HG03521 (cell line): ENCODE data around the gene TMC2.

Experiments used
- ATAC-seq: cut with Tn5 transposase; IDR thresholded peaks from one replicate; pipeline ENCODE4 v1.9.1; 2021; ENCODE audit warnings: mild to moderate bottlenecking, moderate library complexity; ENCODE audit not compliant: unreplicated experiment

Gene TMC2

DNA sequence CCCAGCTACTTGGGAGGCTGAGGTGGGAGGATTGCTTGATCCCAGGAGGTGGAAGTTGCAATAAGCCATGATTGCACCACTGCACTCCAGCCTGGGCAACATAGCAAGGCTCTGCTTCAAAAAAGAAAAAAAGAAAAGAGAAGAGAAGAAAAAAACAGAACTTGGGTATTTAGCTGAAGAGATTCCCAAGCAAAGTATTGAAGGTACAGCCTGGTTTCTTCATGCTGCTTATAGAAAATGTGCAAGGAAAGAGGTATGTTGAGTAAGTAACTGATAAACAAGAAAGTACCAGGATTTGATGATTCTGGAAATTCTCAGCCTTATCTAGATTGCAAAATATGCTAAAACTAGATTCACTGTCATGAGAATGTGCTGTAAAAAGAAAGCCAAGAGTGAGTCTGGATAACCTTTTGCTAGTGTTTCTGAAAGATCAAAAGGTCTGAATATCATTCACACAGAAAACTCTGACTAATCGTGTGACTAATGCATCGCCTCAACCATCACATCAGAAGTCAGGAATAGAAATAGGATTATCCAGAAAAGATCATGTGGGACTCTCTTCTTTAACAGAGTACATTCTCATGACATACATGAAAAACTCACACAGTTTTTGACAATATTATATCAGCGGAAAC lies 83.7 kb downstream of the TMC2 start:
- no peak for ATAC-seq

DNA sequence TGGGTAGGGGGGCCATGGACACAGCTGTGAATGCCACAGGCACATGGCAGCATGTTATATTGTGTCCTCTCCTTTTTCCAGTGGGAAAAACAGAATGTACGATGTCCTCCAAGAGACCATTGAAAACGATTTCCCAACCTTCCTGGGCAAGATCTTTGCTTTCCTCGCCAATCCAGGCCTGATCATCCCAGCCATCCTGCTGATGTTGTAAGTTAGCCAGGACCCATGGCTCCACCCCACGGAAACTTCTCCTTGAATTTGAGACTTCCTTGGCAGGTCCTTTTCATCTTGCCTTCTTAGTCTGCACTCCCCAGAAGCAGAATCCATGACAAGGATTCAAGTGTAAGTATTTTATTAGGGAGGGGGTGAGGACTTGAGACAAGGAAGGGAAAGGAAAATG lies 87.8 kb downstream of the TMC2 start:
- ATAC-seq, result no peak

DNA sequence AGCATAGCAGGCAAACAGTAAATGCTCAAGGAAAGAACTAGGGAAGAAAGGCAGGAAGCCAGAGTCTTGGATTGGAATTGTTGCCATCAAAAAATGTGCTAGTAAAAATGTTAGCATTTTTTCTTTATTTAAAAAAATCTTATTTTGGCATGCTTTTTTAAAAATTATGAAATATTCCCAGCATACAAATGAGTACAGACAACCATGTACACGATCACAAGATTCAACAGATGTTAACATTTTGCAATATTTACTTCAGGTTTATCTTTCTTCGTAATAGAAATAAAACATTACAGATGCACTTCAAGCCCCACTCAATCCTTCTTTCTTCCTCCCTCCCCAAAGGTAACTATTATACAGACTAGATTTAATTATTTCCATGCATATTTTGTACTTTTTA lies 88.7 kb downstream of the TMC2 start:
- no peak for ATAC-seq

DNA sequence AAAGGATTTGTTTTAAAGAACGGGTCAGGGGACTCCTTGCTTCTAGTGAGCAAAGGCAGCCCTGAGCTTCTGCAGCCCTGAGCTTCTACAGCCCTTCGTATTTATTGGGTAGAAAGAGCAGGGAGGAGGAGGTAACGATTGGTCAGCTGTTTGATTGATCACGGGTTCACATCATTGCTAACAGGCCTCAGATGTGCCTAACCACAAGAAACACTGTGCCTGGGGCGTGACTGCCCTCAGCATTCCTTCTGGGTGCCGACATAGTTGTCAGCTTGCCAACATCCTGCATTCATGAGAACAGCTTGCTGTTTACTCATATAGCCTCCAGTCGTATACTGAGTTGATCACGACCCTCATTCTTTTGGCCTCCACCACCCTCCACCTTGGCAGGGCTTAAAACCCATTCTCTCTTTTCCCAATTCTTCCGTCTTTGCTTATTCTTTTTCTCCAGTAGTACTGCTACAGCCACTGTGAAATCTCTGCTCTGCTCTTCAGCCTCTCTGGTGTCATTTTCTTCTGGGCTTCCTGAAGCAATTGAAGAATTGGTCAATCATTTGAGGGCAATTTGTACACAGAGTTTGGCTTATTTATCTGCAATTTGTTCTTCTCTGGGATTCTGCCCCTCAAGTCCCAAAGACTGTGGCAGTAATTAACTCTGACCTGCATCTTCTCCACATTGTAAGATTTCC lies 90.6 kb downstream of the TMC2 start:
- no peak for ATAC-seq

GRCh38 chr20:2631228-2631627 lies 94.9 kb downstream of the TMC2 start:
- ATAC-seq, result no peak

GRCh38 chr20:2633381-2633780 lies 97.0 kb downstream of the TMC2 start:
- ATAC-seq, result no peak

- ATAC-seq, result no peak
Measured at GRCh38 chr20:2637246-2637645, 100.9 kb downstream of the TMC2 start.

DNA sequence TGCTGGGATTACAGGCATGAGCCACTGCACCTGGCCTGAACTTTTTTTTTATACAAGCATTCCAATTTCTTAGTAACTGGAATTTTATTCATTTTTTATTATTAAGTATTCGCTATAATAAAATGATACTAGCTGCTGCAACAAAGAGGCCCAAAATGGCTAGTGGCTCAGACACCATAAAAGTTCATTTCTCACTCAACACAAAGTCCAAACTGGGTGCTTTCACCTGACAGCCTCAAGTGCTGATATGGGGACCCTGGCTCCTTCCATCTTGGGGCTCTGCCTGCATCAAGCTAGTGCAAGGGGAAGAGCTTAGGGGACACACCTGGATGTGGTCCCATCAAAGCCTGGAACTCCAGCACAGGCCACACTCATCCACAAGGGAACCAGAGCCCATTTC lies 103.9 kb downstream of the TMC2 start:
- ATAC-seq, result no peak

- ATAC-seq, result no peak
Measured at GRCh38 chr20:2640899-2641298, 104.5 kb downstream of the TMC2 start.

DNA sequence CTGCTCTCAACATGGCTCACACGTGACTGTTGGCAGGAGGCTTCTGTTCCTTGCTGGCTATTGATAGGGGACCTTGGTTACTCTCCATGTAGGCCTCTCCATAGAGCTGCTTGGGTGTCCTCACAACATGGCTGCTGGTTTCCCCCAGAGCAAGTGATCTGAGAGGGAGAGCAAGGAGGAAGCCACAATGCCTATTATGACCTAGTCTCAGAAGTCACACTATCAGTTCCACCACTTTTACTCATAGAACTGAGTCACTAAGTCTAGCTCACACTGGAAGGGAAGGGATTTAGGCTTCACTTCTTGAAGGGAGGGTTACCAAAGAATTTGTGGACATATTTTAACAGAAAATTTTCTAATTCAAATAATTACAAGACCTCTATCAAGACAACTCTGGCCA lies 107.3 kb downstream of the TMC2 start:
- ATAC-seq, result no peak

DNA sequence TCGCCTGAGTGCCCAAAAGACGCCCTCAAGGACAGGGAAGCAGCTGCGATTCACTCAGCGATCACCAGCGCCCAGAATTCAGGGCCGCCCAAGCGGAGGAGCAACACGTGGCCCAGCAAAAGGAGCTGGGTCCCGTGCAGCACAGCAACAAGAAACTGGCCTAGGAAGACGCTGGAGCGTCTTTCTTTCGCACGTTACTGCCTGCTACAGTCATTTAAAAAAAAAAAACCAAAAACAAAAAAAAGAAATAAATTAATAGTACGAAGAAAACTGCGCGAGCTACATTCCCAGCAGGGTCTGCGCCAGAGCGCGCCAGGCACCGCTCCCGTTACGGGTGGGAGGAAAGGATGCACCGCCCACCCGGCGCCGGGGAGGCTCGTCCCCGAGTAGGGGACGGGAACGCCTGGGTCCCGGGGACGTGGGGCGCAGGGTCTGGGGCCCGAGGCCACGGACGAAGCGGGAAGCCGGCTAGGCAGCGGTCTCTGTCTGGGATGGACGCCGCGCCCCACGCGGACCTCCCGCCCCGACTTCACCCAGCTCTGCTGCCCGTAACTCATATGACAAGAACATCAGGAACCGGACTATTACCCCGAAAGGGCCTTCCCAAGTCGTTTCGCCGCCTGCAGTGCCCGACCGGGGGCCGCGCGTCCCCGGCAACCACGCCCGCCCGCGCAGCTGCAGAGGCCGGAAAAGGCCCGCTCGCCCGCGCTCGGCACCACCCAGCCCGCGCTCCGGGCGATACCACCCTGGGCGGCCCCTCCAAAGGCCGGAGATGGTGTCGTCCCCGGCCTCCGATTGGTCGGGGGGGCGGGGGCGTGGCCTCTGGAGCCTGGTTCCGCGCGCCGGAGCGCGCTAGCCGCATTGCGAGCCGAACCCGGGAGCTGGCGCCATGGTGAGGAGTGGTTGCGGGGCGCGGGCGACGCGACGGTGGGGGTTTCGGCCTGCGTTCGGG lies 115.7 kb downstream of the TMC2 start, which contains the start of gene NOP56:
Gene NOP56 (plus strand): TSS at position 861 of the 952 bp plus-strand sequence. CDS start 29 bp downstream, at position 890.
- ATAC-seq, result peak; percentile 84

- ATAC-seq, result peak; percentile 35
Measured at GRCh38 chr20:2652724-2653555, 116.6 kb downstream of the TMC2 start.

DNA sequence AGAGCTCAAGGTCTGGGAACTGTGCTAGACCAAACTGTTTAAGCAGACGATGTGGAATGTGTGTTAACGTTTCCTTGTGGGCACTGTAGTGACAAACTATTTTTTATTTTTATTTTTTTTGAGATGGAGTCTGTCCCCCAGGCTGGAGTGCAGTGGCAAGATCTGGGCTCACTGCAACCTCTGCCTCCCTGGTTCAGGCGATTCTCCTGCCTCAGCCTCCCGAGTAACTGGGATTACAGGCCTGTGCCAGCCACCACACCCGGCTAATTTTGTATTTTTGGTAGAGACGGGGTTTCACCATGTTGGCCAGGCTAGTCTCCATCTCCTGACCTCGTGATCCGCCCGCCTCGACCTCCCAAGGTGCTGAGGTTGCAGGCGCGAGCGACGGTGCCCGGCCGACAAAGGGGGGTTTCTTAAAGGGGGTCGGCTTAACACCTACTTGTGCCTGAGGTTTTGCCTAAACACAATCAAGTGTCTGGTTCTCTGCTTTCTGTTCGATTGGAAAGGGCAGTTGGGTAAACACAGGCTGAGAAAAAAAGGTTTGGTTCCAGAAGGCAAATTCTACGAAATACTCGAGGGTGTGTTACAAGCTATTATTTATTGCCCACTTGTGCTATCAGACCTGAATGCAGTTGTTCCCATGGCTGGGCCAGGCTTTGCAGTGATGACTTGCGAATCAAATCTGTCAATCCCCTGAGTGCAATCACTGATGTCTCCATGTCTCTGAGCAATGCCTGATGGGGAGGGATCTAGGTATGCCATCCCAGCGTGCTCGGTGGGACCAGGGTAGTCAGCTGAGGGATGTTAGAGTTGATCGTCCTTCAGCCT lies 117.4 kb downstream of the TMC2 start:
- no peak for ATAC-seq

- ATAC-seq, result no peak
Measured at GRCh38 chr20:2654384-2654822, 118.0 kb downstream of the TMC2 start.

- no peak for ATAC-seq
Measured at GRCh38 chr20:2654831-2655230, 118.5 kb downstream of the TMC2 start.

DNA sequence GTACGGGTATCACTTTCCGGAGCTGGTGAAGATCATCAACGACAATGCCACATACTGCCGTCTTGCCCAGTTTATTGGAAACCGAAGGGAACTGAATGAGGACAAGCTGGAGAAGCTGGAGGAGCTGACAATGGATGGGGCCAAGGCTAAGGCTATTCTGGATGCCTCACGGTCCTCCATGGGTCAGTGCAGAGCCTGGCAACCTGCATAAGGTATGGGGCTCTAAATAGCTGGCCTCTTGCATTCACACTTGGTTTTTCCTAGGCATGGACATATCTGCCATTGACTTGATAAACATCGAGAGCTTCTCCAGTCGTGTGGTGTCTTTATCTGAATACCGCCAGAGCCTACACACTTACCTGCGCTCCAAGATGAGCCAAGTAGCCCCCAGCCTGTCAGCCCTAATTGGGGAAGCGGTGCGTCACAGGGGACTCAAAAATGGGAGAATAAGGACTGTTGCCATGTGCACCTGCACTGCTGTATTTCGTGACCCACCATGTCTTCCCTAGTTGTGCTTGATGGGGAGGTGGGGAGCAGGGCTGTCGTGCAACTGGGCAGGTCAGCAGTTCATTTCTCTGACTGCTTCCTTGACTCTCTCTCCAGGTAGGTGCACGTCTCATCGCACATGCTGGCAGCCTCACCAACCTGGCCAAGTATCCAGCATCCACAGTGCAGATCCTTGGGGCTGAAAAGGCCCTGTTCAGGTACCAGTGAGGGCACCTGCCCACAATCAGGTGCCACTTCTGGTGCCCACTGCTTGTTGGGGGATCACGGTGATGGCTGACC lies 119.2 kb downstream of the TMC2 start:
- no peak for ATAC-seq

DNA sequence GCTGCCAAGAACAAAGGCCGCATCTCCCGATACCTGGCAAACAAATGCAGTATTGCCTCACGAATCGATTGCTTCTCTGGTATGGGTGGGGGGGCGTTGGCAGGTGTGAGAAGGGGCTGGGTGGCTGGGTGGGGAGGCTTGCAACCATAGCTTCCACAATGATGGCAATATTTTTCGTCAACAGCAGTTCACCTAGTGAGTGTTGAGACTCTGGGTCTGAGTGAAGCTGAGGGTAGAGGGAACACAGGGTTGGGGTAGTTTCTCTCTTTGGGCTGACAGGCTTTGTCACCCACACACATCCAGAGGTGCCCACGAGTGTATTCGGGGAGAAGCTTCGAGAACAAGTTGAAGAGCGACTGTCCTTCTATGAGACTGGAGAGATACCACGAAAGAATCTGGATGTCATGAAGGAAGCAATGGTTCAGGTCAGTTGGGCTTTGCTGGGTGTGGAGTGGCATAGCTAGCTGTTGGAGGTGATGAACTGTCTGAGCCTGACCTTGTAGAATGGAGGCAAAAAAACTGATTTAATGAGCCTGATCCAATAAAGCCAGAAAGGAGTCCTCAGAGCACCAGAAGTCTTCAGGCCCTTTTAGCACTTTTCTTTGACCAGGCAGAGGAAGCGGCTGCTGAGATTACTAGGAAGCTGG lies 120.2 kb downstream of the TMC2 start:
- no peak for ATAC-seq

GRCh38 chr20:2657241-2657640 lies 120.9 kb downstream of the TMC2 start:
- ATAC-seq, result no peak
